Chondrocyte (in vitro differentiated cells): ENCODE data around the gene SETDB2. TPM values are rescaled to one million over a fixed set of nuclear protein-coding genes. Genes with fewer than 3 reads are reported as not detected.

Experiments used
- DNase-seq: peaks from one replicate; pipeline ENCODE4 v3.0.0; 2021; ENCODE audit warnings: mixed read lengths, low spot score
- H3K27ac Mint-ChIP-seq: one replicate; pipeline ENCODE4 v1.8.0; 2021; ENCODE audit warnings: mild to moderate bottlenecking, moderate library complexity, mixed read lengths; ENCODE audit not compliant: unreplicated experiment
- H3K27me3 Mint-ChIP-seq: 2 replicates; pipeline ENCODE4 v1.8.0; 2021; ENCODE audit warnings: low read depth, mixed read lengths
- H3K36me3 Mint-ChIP-seq: 2 replicates; pipeline ENCODE4 v1.8.0; 2021; ENCODE audit warnings: low read depth, mixed read lengths
- H3K4me1 Mint-ChIP-seq: 2 replicates; pipeline ENCODE4 v1.8.0; 2021; ENCODE audit warnings: low read depth, mild to moderate bottlenecking, mixed read lengths
- H3K4me3 Mint-ChIP-seq: one replicate; pipeline ENCODE4 v1.8.0; 2021; ENCODE audit warnings: mild to moderate bottlenecking, moderate library complexity, mixed read lengths; ENCODE audit not compliant: unreplicated experiment
- H3K9me3 Mint-ChIP-seq: 2 replicates; pipeline ENCODE4 v1.8.0; 2021; ENCODE audit warnings: low read depth, mixed read lengths
- total RNA-seq: library from RNA; stranded (reverse); gene quantifications from 3 replicates; pipeline ENCODE4 v1.2.1, GENCODE V29; 2021
- TF ChIP-seq, protein P1 (sequence below): fragments of 200-600 bp; sonication (generic); IDR thresholded peaks from 2 replicates; pipeline ENCODE4 v1.5.0; 2021; ENCODE audit warnings: antibody characterized with exemption, mild to moderate bottlenecking, moderate library complexity

SETDB2 gene
- total RNA-seq, 1 donor from 2014 or later, result 7.3 TPM

DNA sequence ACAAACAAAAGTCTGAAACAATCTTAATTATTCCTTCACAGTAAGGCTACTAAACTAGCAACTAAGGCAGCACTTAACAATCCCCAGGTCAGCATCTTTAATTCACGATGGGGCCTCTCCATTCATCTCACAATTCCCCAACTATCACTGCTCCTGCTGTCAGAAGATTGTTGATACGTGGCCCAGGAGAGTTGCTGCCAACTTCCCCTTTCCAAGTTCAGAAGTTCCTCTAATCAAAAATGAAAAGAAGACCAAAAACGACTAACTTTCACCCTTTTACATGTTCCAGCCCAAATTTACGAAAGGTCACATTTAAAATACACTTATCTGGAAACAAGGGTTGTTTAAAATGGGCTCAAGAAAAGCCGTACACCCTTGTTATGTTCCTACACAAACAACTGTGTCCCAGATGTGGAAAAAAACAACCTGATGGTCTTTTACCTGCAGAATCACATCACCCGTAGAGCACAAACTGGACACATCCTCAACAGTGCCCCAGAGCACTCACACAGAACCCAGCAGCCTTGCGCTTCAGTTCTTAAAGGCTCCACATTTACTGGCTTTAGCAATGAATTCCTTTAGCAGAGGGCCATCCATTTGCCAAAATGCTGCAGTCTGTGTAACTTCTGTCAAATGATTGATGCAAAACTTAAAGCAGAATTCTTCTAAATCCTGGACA is 89.7 kb downstream of the SETDB2 start:
- peaks cover 31% of the 10 kb centered on the region for H3K36me3 Mint-ChIP-seq

DNA sequence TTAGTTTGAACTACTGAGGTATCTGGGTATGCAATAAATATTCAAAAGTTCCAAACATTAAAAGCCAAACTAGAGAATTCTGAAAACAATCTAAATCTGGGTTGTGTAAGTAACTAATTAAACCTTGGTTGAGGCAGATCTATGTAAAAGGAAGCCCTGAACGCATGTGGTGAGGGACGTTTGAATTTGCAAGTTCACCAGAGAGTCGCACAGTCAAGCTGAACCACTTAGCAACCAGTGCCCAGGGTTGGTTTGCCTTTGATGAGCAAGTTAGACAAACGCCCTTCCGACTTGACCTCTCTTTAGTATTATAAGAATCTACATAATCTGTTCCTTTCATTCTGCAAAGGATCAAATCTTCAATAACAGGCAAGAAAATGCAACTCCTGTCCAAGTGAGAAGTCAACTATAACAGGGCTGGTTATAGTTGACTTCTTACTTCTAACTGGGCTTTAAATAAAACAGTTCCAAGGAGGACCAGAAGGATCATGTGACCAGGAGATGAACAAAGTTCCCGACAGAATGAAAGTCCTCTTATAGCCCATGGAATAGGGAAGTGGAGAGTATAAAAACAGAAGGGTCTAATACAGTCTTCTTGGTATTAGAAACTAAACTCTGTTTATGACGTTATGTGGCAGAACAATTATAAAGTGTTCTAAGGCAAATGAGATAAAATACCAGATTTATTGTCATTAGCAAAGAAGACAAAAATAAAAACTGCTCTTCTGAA is 92.2 kb downstream of the SETDB2 start:
- no peaks in the 10 kb centered on the region for H3K27me3 Mint-ChIP-seq
- no peaks in the 10 kb centered on the region for H3K9me3 Mint-ChIP-seq
- no peak for DNase-seq
- H3K4me3 Mint-ChIP-seq, result no peak overlapping the region
- TF ChIP-seq, protein P1, sequence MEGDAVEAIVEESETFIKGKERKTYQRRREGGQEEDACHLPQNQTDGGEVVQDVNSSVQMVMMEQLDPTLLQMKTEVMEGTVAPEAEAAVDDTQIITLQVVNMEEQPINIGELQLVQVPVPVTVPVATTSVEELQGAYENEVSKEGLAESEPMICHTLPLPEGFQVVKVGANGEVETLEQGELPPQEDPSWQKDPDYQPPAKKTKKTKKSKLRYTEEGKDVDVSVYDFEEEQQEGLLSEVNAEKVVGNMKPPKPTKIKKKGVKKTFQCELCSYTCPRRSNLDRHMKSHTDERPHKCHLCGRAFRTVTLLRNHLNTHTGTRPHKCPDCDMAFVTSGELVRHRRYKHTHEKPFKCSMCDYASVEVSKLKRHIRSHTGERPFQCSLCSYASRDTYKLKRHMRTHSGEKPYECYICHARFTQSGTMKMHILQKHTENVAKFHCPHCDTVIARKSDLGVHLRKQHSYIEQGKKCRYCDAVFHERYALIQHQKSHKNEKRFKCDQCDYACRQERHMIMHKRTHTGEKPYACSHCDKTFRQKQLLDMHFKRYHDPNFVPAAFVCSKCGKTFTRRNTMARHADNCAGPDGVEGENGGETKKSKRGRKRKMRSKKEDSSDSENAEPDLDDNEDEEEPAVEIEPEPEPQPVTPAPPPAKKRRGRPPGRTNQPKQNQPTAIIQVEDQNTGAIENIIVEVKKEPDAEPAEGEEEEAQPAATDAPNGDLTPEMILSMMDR, result no peak
- no peak overlapping the region for H3K27ac Mint-ChIP-seq
- H3K36me3 Mint-ChIP-seq, result peaks cover 37% of the 10 kb centered on the region
- H3K4me1 Mint-ChIP-seq, result no peaks in the 10 kb centered on the region

More for the DNA sequence above, 89.7 kb downstream of the SETDB2 start:
- H3K27ac Mint-ChIP-seq, result no peak overlapping the region
- no peak for DNase-seq
- H3K27me3 Mint-ChIP-seq, result no peaks in the 10 kb centered on the region
- H3K9me3 Mint-ChIP-seq, result no peaks in the 10 kb centered on the region
- TF ChIP-seq, protein P1, result no peak
- no peaks in the 10 kb centered on the region for H3K4me1 Mint-ChIP-seq
- no peak overlapping the region for H3K4me3 Mint-ChIP-seq

DNA sequence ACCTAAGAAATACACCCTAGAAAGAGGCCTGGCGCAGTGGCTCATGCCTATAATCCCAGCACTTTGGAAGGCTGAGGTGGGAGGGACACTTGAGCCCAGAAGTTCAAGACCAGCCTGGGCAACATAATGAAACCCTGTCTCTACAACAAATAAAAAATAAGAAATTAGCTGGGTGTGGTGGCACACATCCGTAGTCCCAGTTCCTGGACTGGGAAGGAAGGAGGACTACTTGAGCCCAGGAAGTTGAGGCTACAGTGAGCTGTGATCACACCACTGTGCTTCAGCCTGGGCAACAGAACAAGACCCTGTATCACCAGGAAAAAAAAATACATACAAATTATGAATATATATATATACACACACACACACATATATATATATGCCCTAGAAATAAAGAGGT is 94.3 kb downstream of the SETDB2 start:
- TF ChIP-seq, protein P1, result no peak
- no peak for DNase-seq
- H3K4me3 Mint-ChIP-seq, result no peak overlapping the region
- no peaks in the 10 kb centered on the region for H3K27me3 Mint-ChIP-seq
- H3K36me3 Mint-ChIP-seq, result peaks cover 36% of the 10 kb centered on the region
- H3K4me1 Mint-ChIP-seq, result no peaks in the 10 kb centered on the region
- no peak overlapping the region for H3K27ac Mint-ChIP-seq
- H3K9me3 Mint-ChIP-seq, result no peaks in the 10 kb centered on the region

DNA sequence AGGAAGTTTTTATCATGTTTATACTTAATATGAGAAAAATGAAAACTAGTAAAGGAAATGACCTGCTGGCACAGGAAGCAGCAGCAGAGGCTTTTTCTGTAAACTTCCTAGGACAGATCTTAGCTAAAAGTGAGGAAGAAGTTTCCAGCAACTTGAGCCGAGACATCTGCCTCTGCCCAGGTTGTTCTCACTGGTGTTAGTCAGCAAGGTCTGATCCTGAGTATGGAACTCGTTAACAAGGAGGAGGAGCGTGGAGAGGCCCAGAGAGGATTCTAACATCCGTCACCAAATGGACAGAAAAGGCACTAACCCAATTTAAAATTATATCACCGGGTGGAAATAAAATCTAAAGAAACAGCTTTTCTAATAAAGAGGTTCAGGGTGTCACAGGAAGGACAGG is 95.2 kb downstream of the SETDB2 start:
- TF ChIP-seq, protein P1, result no peak
- no peaks in the 10 kb centered on the region for H3K9me3 Mint-ChIP-seq
- DNase-seq, result no peak
- no peak overlapping the region for H3K4me3 Mint-ChIP-seq
- no peaks in the 10 kb centered on the region for H3K4me1 Mint-ChIP-seq
- H3K27ac Mint-ChIP-seq, result no peak overlapping the region
- peaks cover 30% of the 10 kb centered on the region for H3K36me3 Mint-ChIP-seq
- no peaks in the 10 kb centered on the region for H3K27me3 Mint-ChIP-seq

DNA sequence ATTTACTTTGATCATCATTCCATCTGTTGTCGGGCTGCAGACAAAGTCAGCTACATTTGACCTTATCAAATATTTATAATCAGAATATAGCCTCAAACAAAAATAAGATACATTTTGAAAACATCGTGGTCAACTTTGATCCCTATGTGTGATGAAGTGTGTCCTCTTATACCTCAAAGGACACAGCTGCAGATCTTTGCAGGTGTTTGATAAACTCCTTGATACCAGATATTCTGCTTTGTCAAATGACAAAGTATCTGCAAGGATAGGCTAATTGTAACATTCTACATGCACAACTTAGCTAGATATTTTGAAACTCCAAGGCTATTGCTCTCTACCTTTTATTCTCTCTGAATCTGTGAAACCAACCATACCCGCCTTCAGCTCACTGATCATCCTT is 95.7 kb downstream of the SETDB2 start:
- Mint-ChIP-seq H3K9me3 (no peaks in the 10 kb centered on the region), H3K36me3 (peaks cover 31% of the 10 kb centered on the region), H3K27me3 (no peaks in the 10 kb centered on the region), H3K4me1 (no peaks in the 10 kb centered on the region), H3K4me3 (no peak overlapping the region), H3K27ac (no peak overlapping the region)
- TF ChIP-seq, protein P1, result no peak
- DNase-seq, result no peak
